Activated CD8-positive, alpha-beta memory T cell treated with anti-CD3 and anti-CD28 coated beads, Interleukin-2, amount 10 ng/mL, durations not matched to agents 7 days and 5 days (primary cell): Measurements from ENCODE around the gene PDXDC1. TPM values are rescaled to one million over a fixed set of nuclear protein-coding genes. Genes with fewer than 3 reads are reported as not detected.
"Not testable (repeated sequence)": the region's sequence is repeated elsewhere in the genome, so short reads cannot be mapped to it uniquely, and the experiment has no call there.

Experiments
- ATAC-seq: fragments of 150-1000 bp; cut with Tn5 transposase; one replicate; pipeline ENCODE4 v1.10.0; 2021; ENCODE audit warnings: moderate library complexity
- CTCF ChIA-PET: fragments of 350-600 bp; sonication (Branson Sonifier 250); formaldehyde crosslinking; loops from one replicate; lab custom pipeline; 2021; ENCODE audit warnings: antibody characterized with exemption; lab: Charles Lee
- DNase-seq: peaks from one replicate; pipeline ENCODE4 v3.0.0-alpha.2; 2020
- H3K27ac Mint-ChIP-seq: one replicate; pipeline ENCODE4 v1.8.0; 2021; ENCODE audit warnings: mild to moderate bottlenecking, mixed read lengths
- H3K27me3 Mint-ChIP-seq: one replicate; pipeline ENCODE4 v1.8.0; 2021; ENCODE audit warnings: mixed read lengths
- H3K36me3 Mint-ChIP-seq: one replicate; pipeline ENCODE4 v1.8.0; 2021; ENCODE audit warnings: mild to moderate bottlenecking, mixed read lengths
- H3K4me1 Mint-ChIP-seq: one replicate; pipeline ENCODE4 v1.8.0; 2021; ENCODE audit warnings: mixed read lengths
- H3K4me3 Mint-ChIP-seq: one replicate; pipeline ENCODE4 v1.8.0; 2021; ENCODE audit warnings: mild to moderate bottlenecking, moderate library complexity, mixed read lengths
- H3K9me3 Mint-ChIP-seq: one replicate; pipeline ENCODE4 v1.8.0; 2022; ENCODE audit warnings: low read depth, mixed read lengths
- total RNA-seq, 2 experiments: library from RNA; stranded (reverse); gene quantifications; one replicate each; pipeline ENCODE4 v1.2.3, GENCODE V29; 2021

PDXDC1 gene
- total RNA-seq, 2 experiments from 2014 or later, result 47.0 to 58.7 TPM

DNA sequence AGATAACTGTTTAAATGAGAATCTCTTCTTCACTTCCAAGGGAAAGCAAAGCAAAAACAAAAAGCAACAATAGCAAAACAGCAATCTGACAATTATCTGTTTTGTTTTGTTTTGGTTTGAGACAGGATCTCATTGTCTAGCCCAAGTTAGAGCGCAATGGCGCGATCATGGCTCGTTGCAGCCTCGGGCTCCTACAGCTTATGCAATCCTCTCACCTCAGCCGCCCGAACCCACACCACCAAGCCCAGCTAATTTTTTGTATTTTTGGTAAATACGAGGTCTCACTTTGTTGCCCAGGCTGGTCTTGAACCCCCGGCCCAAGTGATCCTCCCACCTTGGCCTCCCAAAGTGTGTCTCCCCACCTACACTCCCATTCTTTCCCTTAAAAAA, 121.8 kb downstream of the PDXDC1 start:
- H3K27me3 Mint-ChIP-seq, CTCF ChIA-PET, ATAC-seq, H3K4me3 Mint-ChIP-seq, H3K9me3 Mint-ChIP-seq, H3K27ac Mint-ChIP-seq, DNase-seq, H3K36me3 Mint-ChIP-seq: not testable (repeated sequence)
- H3K4me1 Mint-ChIP-seq, result peaks cover 17% of the 10 kb centered on the region

DNA sequence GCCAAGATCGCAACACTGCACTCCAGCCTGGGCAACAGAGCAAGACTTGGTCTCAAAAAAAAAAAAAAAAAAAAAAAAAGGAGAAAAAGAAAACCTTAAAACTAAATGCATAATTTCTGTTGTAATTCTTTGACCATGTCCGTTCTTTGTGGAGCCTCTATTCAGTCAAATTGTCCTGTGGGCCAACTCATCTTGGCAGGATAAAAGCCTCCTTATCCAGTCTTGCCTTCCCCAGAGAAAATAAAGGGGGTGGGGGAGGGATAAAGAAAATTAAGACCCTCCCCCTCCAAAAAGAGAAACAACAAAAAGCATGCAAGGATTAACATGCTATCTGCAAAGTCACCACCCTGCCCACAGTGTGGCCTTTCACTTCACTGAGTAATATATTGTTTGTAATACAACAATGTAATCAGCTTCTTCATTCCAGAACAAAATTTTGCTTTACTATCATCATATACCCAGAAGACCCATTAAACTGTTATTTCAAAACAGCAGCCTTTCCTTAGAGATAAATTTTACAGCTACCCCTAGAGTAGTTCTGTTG, 124.6 kb downstream of the PDXDC1 start:
- DNase-seq, ATAC-seq, H3K27ac Mint-ChIP-seq, H3K9me3 Mint-ChIP-seq, H3K27me3 Mint-ChIP-seq, H3K4me1 Mint-ChIP-seq, CTCF ChIA-PET, H3K36me3 Mint-ChIP-seq, H3K4me3 Mint-ChIP-seq: not testable (repeated sequence)

DNA sequence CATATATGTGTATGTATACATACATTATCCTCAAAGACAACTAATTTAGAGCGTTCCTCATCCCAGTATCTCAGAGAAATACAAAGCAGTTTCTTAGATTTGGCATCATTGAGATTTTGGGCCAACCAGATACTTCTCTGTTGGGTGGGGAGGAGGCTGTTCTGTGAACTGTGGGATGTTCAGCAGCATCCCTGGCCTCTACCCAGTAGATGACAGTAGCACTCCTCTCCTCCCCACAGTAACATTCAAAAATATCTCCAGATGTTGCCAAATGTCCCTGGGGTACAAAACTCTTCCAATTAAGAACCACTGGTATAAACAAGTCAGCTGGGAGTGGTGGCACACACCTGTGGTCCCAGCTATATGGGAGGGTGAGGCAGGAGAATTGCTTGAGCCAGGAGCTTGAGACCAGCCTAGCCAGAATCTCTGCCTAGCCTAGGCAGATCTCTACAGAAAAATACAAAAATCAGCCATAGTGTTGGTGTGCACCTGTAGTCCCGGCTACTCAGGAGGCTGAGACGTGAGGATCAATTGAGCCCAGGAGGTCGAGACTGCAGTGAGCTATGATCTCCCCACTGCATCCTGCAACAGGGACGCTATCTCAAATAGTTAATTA, 125.7 kb downstream of the PDXDC1 start:
- DNase-seq, H3K27ac Mint-ChIP-seq, H3K4me1 Mint-ChIP-seq, H3K4me3 Mint-ChIP-seq, H3K9me3 Mint-ChIP-seq, ATAC-seq, CTCF ChIA-PET, H3K27me3 Mint-ChIP-seq, H3K36me3 Mint-ChIP-seq: not testable (repeated sequence)

DNA sequence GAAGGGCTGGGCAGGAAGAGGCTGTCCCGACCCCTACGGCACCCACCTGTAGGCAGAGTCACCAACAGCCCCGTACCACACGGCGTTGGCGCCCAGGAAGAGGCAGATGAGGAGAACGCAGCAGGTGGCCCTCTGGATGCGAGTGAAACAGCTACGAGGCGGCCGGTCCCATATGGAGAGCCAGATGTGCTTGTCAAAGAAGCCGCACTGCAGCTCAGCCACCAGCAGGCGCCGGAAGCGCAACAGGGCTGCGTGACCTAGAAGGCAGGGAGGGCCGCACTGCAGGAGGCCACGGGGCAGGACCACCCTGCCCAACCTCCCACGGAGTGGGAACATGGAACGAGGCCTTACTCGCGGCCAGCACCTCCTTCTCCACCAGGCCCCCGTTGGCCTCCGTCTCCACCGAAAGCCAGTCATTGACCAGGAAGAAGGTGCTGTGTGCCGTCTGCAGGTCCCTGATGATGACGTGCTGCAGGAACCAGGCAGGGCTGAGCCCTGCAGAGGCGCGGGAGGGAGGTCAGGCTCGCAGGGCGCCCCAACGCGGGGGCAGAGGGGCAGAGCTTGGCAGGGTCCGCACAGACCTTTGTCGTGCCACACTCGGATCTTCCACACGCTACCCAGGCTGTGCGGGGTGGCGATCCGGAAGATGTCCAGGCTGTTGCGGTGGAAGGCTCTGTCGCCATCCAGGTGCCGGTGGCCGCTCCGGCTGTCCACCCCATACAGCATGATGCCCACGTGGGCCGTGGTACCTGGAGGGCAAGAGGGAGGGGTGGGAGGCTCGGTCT, 153.0 kb downstream of the PDXDC1 start:
- H3K9me3 Mint-ChIP-seq, H3K4me3 Mint-ChIP-seq, H3K27ac Mint-ChIP-seq, ATAC-seq, CTCF ChIA-PET, H3K4me1 Mint-ChIP-seq, H3K36me3 Mint-ChIP-seq, H3K27me3 Mint-ChIP-seq: not testable (repeated sequence)
- peak; percentile 30 for DNase-seq

- ATAC-seq, H3K27ac Mint-ChIP-seq, H3K36me3 Mint-ChIP-seq, H3K4me1 Mint-ChIP-seq, H3K27me3 Mint-ChIP-seq, CTCF ChIA-PET, H3K4me3 Mint-ChIP-seq, H3K9me3 Mint-ChIP-seq: not testable (repeated sequence)
- DNase-seq, result peak; percentile 32
These were observed 155.6 kb downstream of the PDXDC1 start for GRCh38 chr16:15130256-15130932.

GRCh38 chr16:15130943-15131700, 156.3 kb downstream of the PDXDC1 start:
- H3K4me1 Mint-ChIP-seq, H3K27me3 Mint-ChIP-seq, H3K9me3 Mint-ChIP-seq, ATAC-seq, H3K36me3 Mint-ChIP-seq, H3K27ac Mint-ChIP-seq, H3K4me3 Mint-ChIP-seq, CTCF ChIA-PET: not testable (repeated sequence)
- peak; percentile 28 for DNase-seq

GRCh38 chr16:15132719-15133428, 158.0 kb downstream of the PDXDC1 start:
- ATAC-seq, H3K9me3 Mint-ChIP-seq, CTCF ChIA-PET, H3K4me3 Mint-ChIP-seq, H3K36me3 Mint-ChIP-seq, H3K27me3 Mint-ChIP-seq, DNase-seq, H3K27ac Mint-ChIP-seq, H3K4me1 Mint-ChIP-seq: not testable (repeated sequence)

- H3K4me3 Mint-ChIP-seq, ATAC-seq, H3K27me3 Mint-ChIP-seq: not testable (repeated sequence)
These were observed 158.7 kb downstream of the PDXDC1 start for GRCh38 chr16:15133554-15133953.

DNA sequence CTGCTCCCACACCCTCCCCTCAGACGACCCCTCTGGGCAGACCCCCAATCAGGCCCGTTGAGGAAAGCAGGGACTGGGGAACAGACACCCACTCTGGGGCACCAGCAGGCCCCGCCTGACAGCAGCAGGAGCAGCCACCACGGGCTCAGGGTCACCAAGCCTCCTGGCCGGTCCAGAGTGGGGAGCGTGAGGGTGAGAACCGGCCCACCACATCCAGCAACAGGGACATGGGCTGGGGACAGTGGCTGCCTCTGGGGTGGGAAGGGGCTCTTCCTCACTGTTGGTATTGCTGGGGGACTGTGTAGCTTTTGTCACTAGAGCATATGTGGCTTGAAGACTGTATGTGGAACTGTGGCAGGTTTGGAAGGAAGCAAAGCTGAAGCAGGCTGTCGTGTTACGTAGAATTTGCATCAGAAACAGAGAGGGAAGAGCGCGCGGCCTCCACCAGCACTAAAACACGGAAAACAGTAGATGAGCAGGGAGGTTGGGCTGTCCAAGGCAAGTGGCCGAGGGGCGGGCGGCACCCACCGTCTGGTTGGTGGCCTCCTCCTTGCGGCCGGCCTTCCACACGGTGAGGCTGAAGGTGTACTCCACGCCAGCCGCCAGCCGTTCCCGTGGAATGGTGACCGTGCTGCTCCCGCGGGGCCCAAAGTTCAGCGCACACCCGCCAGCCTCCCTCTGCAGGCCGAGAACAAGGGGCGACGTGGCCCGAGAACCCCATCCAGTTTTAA, 160.1 kb downstream of the PDXDC1 start:
- H3K27ac Mint-ChIP-seq, CTCF ChIA-PET, H3K36me3 Mint-ChIP-seq: not testable (repeated sequence)

More at GRCh38 chr16:15133554-15133953, 158.7 kb downstream of the PDXDC1 start:
- H3K4me1 Mint-ChIP-seq, H3K36me3 Mint-ChIP-seq, H3K9me3 Mint-ChIP-seq, H3K27ac Mint-ChIP-seq, DNase-seq, CTCF ChIA-PET: not testable (repeated sequence)

GRCh38 chr16:15135483-15136360, 160.9 kb downstream of the PDXDC1 start:
- not testable (repeated sequence) for ATAC-seq

More for the DNA sequence above, 160.1 kb downstream of the PDXDC1 start:
- H3K4me3 Mint-ChIP-seq, DNase-seq, H3K27me3 Mint-ChIP-seq, ATAC-seq, H3K4me1 Mint-ChIP-seq, H3K9me3 Mint-ChIP-seq: not testable (repeated sequence)

GRCh38 chr16:15137514-15137913, 162.7 kb downstream of the PDXDC1 start:
- H3K27me3 Mint-ChIP-seq, H3K9me3 Mint-ChIP-seq, ATAC-seq, H3K4me3 Mint-ChIP-seq, DNase-seq, H3K36me3 Mint-ChIP-seq, H3K4me1 Mint-ChIP-seq, CTCF ChIA-PET, H3K27ac Mint-ChIP-seq: not testable (repeated sequence)

More at GRCh38 chr16:15135483-15136360, 160.9 kb downstream of the PDXDC1 start:
- DNase-seq, H3K36me3 Mint-ChIP-seq, H3K27ac Mint-ChIP-seq, H3K4me3 Mint-ChIP-seq, H3K9me3 Mint-ChIP-seq, H3K27me3 Mint-ChIP-seq, H3K4me1 Mint-ChIP-seq, CTCF ChIA-PET: not testable (repeated sequence)
